MM.1S (cell line): ENCODE measurements around the gene SLC43A3.

Experiments used
- DNase-seq: peaks from one replicate; pipeline ENCODE4 v3.0.0-alpha.2; 2015
- H2AFZ ChIP-seq: fragments of 300-600 bp; sonication (generic); 2 replicates; pipeline ENCODE4 v1.6.0; 2016; ENCODE audit warnings: antibody characterized with exemption, low read length
- H3F3A ChIP-seq: fragments of 300-600 bp; sonication (generic); 2 replicates; pipeline ENCODE4 v1.6.1; 2016; ENCODE audit warnings: mild to moderate bottlenecking, antibody characterized with exemption, low read length, moderate library complexity, mixed read lengths; ENCODE audit not compliant: insufficient read depth
- H3K27ac ChIP-seq: fragments of 300-600 bp; sonication (generic); 2 replicates; pipeline ENCODE4 v1.5.1; 2016; ENCODE audit warnings: mild to moderate bottlenecking, low read length
- H3K27me3 ChIP-seq: fragments of 300-600 bp; sonication (generic); replicated peaks from 2 replicates; pipeline ENCODE4 v1.6.0; 2016; ENCODE audit warnings: low read length; ENCODE audit not compliant: insufficient read depth
- H3K36me3 ChIP-seq: fragments of 300-600 bp; sonication (generic); replicated peaks from 2 replicates; pipeline ENCODE4 v1.6.1; 2016; ENCODE audit warnings: mild to moderate bottlenecking, low read length, mixed read lengths; ENCODE audit not compliant: insufficient read depth
- H3K4me1 ChIP-seq: fragments of 300-600 bp; sonication (generic); 2 replicates; pipeline ENCODE4 v1.6.1; 2016; ENCODE audit warnings: low read length, mixed read lengths
- H3K4me2 ChIP-seq: fragments of 300-600 bp; sonication (generic); 2 replicates; pipeline ENCODE4 v1.6.0; 2016; ENCODE audit warnings: low read depth, low read length
- H3K4me3 ChIP-seq: fragments of 300-600 bp; sonication (generic); 2 replicates; pipeline ENCODE4 v1.5.1; 2016; ENCODE audit warnings: low read length, mixed read lengths
- H3K79me2 ChIP-seq: fragments of 300-600 bp; sonication (generic); 2 replicates; pipeline ENCODE4 v1.6.1; 2016; ENCODE audit warnings: mixed run types, low read length, mixed read lengths
- H3K9ac ChIP-seq: fragments of 300-600 bp; sonication (generic); 2 replicates; pipeline ENCODE4 v1.6.1; 2016; ENCODE audit warnings: low read length, mixed read lengths
- H3K9me2 ChIP-seq: fragments of 300-600 bp; sonication (generic); replicated peaks from 2 replicates; pipeline ENCODE4 v1.6.1; 2016; ENCODE audit warnings: mild to moderate bottlenecking, low read length, mixed read lengths; ENCODE audit not compliant: insufficient read depth
- H3K9me3 ChIP-seq: fragments of 300-600 bp; sonication (generic); replicated peaks from 2 replicates; pipeline ENCODE4 v1.6.1; 2016; ENCODE audit warnings: mild to moderate bottlenecking, low read length, mixed read lengths; ENCODE audit not compliant: insufficient read depth
- H4K20me1 ChIP-seq: fragments of 300-600 bp; sonication (generic); 2 replicates; pipeline ENCODE4 v1.6.1; 2016; ENCODE audit warnings: mild to moderate bottlenecking, low read length, moderate library complexity, mixed read lengths; ENCODE audit not compliant: insufficient read depth
- EZH2 ChIP-seq: fragments of 300-600 bp; sonication (generic); optimal IDR thresholded peaks from 2 replicates; pipeline ENCODE3; 2017; ENCODE audit warnings: low read depth, mild to moderate bottlenecking, antibody characterized with exemption, low read length, mixed read lengths
- EZH2phosphoT487 ChIP-seq: fragments of 300-600 bp; sonication (generic); IDR thresholded peaks from 2 replicates; pipeline ENCODE4 v1.6.1; 2018; ENCODE audit warnings: antibody characterized with exemption, low read length
- TF ChIP-seq, protein P1 (sequence below): fragments of 300-600 bp; sonication (generic); IDR thresholded peaks from 2 replicates; pipeline ENCODE4 v1.5.1; 2016; ENCODE audit warnings: antibody characterized with exemption, low read length, mixed read lengths

SLC43A3 gene

DNA sequence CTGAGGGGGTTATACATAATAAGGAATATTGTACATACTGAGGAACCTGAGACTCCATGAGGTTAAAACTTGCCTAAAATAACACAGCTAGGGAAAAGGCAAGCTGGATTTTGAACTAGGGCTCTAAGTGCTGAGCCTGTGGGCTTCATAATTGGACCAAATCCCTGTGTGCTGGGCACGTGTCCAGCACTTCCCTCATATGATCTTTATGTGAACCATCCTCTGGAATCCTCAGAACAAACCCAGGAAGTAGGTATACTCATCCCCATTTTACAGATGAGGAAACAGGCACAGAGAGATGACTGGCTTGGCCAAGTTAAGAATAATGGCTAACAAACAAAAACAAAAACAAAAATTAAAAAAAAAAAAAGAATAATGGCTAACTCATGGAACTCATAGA, 48.3 kb upstream of the SLC43A3 start:
- H2AFZ ChIP-seq, result no peak overlapping the region
- no peaks in the 10 kb centered on the region for H3F3A ChIP-seq
- H3K9me3 ChIP-seq, result no peaks in the 10 kb centered on the region
- H4K20me1 ChIP-seq, result no peaks in the 10 kb centered on the region
- no peaks in the 10 kb centered on the region for H3K36me3 ChIP-seq
- H3K4me3 ChIP-seq, result no peak overlapping the region
- no peaks in the 10 kb centered on the region for H3K79me2 ChIP-seq
- no peaks in the 10 kb centered on the region for H3K9me2 ChIP-seq
- H3K27me3 ChIP-seq, result no peaks in the 10 kb centered on the region
- peaks cover 18% of the 10 kb centered on the region; the same call in 1 of the 2 replicates for H3K4me1 ChIP-seq
- no peak overlapping the region for H3K9ac ChIP-seq
- H3K27ac ChIP-seq, result no peak overlapping the region; the same call in 1 of the 2 replicates
- H3K4me2 ChIP-seq, result peak overlapping the region; percentile 96; the same call in 1 of the 2 replicates
- TF ChIP-seq, protein P1, sequence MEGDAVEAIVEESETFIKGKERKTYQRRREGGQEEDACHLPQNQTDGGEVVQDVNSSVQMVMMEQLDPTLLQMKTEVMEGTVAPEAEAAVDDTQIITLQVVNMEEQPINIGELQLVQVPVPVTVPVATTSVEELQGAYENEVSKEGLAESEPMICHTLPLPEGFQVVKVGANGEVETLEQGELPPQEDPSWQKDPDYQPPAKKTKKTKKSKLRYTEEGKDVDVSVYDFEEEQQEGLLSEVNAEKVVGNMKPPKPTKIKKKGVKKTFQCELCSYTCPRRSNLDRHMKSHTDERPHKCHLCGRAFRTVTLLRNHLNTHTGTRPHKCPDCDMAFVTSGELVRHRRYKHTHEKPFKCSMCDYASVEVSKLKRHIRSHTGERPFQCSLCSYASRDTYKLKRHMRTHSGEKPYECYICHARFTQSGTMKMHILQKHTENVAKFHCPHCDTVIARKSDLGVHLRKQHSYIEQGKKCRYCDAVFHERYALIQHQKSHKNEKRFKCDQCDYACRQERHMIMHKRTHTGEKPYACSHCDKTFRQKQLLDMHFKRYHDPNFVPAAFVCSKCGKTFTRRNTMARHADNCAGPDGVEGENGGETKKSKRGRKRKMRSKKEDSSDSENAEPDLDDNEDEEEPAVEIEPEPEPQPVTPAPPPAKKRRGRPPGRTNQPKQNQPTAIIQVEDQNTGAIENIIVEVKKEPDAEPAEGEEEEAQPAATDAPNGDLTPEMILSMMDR, result no peak
- TF ChIP-seq EZH2 (no peak), EZH2phosphoT487 (no peak)
- no peak for DNase-seq

DNA sequence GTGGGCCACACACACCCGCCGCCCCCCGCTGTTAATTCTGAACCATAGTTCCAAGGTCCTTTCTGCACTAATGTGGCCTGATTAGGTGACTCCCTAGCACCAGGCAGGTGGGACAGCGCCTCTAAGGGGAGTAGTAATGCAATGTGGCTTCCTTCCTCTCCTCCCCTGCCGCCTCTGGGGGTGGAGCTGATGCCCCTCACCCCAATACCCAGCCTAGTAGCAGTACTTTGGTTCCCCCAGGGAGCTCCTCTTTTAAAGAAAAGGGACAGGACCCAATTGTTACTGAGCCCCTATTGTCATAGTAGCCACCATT, 47.8 kb upstream of the SLC43A3 start:
- no peak for TF ChIP-seq EZH2phosphoT487
- TF ChIP-seq, protein P1, result no peak
- TF ChIP-seq EZH2, result no peak
- H2AFZ ChIP-seq, result no peak overlapping the region
- no peak overlapping the region for H3K4me2 ChIP-seq
- no peaks in the 10 kb centered on the region for H3K79me2 ChIP-seq
- H3K27me3 ChIP-seq, result no peaks in the 10 kb centered on the region
- no peak overlapping the region for H3K4me3 ChIP-seq
- no peaks in the 10 kb centered on the region for H4K20me1 ChIP-seq
- no peaks in the 10 kb centered on the region for H3K9me2 ChIP-seq
- no peak overlapping the region for H3K9ac ChIP-seq
- no peaks in the 10 kb centered on the region for H3F3A ChIP-seq
- no peak overlapping the region for H3K27ac ChIP-seq
- H3K9me3 ChIP-seq, result no peaks in the 10 kb centered on the region
- peaks cover 18% of the 10 kb centered on the region; the same call in 1 of the 2 replicates for H3K4me1 ChIP-seq
- DNase-seq, result no peak
- H3K36me3 ChIP-seq, result no peaks in the 10 kb centered on the region

DNA sequence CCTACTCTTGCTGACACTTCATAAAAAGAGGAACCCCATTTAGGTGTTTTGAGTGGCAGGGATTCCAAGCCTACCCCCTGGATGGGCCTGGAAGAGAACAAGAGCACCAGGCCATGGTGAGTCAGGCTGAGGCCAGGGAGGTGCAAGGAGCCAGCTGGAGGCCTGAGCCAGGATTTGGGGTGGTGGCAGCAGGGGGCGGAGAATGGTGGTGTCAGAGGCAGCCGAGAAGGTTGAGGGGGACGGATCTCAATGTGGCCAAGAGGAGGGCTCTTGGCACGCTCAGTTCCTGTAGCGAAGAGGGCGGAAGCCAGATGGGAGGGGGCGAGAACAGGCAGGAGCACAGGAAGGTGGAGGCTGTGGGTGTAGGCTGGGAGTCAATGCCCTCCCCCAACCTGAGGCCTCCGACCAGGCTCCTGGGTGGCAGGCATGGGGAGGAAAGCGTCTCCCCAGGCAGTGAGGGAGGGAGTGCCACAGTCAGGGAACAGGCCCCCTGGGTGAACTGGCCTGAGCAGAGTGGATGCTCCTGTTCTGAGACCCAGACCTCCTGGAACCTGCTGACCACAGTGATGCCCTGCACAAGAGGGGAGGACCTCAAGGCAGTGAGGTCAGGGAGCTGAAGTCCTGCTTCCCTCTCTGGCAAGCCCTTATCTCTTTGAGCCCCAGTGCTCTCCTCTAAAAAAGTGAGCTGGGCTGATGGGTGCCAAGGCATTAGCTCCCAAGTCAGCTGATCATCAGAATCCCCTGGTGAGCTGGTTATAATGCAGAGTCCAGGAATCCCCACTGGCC, 47.3 kb upstream of the SLC43A3 start:
- Histone ChIP-seq H3K4me2 (no peak overlapping the region), H3K4me1 (peaks cover 18% of the 10 kb centered on the region; the same call in 1 of the 2 replicates), H2AFZ (no peak overlapping the region), H3K79me2 (no peaks in the 10 kb centered on the region), H3K27ac (no peak overlapping the region), H4K20me1 (no peaks in the 10 kb centered on the region), H3K9me2 (no peaks in the 10 kb centered on the region), H3K36me3 (no peaks in the 10 kb centered on the region), H3K4me3 (no peak overlapping the region), H3K9me3 (no peaks in the 10 kb centered on the region), H3K27me3 (no peaks in the 10 kb centered on the region), H3F3A (no peaks in the 10 kb centered on the region), H3K9ac (no peak overlapping the region)
- no peak for TF ChIP-seq EZH2phosphoT487
- DNase-seq, result no peak

DNA sequence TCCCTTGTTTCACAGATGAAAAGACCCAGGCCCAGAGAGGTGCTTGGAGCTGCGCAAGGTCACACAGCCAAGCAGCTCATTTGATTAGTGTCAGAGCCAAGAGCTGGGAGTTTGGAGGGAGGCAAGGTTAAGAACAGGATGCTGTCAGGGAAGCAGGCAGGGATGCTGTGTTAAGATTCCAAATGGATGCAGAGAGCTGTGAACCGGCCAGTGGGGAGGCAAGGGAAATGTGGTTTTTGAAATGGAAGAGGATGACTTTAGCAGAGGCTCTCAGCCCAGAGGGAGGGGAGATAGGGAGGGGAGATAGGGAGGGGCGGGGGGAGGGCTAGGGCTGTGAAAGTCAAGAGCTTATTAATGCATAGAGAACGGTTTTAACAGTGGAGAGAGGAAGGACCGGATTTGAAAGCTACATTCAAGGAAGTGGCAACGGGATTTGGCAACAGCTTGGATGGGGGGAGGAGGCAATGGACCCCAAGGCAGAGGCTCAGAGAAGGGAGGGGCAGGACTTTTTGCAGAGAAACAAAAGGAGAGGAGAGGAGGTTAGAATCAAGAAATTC, 46.4 kb upstream of the SLC43A3 start:
- Histone ChIP-seq H3K27me3 (no peaks in the 10 kb centered on the region), H3K9ac (no peak overlapping the region)

More for the DNA sequence above, 46.4 kb upstream of the SLC43A3 start:
- no peak for DNase-seq
- no peak overlapping the region for H3K4me2 ChIP-seq
- no peak overlapping the region for H3K4me3 ChIP-seq
- no peaks in the 10 kb centered on the region for H4K20me1 ChIP-seq
- peaks cover 18% of the 10 kb centered on the region; the same call in 1 of the 2 replicates for H3K4me1 ChIP-seq
- H3K9me2 ChIP-seq, result no peaks in the 10 kb centered on the region
- TF ChIP-seq EZH2 (no peak), EZH2phosphoT487 (no peak)
- TF ChIP-seq, protein P1, result no peak
- H3K36me3 ChIP-seq, result no peaks in the 10 kb centered on the region
- H3K27ac ChIP-seq, result no peak overlapping the region
- H3K79me2 ChIP-seq, result no peaks in the 10 kb centered on the region
- H3K9me3 ChIP-seq, result no peaks in the 10 kb centered on the region
- H3F3A ChIP-seq, result no peaks in the 10 kb centered on the region
- H2AFZ ChIP-seq, result no peak overlapping the region
